Hematopoietic multipotent progenitor cell treated with erythropoietin and hydrocortisone succinate and interleukin-3 and kit ligand, for 4 days (in vitro differentiated cells): ENCODE measurements around the gene MT1M.
"Not testable (repeated sequence)": the region's sequence is repeated elsewhere in the genome, so short reads cannot be mapped to it uniquely, and the experiment has no call there.

ENCODE experiments used
- DNase-seq: peaks from one replicate; pipeline ENCODE4 v3.0.0-alpha.2; 2015

Gene MT1M

DNA sequence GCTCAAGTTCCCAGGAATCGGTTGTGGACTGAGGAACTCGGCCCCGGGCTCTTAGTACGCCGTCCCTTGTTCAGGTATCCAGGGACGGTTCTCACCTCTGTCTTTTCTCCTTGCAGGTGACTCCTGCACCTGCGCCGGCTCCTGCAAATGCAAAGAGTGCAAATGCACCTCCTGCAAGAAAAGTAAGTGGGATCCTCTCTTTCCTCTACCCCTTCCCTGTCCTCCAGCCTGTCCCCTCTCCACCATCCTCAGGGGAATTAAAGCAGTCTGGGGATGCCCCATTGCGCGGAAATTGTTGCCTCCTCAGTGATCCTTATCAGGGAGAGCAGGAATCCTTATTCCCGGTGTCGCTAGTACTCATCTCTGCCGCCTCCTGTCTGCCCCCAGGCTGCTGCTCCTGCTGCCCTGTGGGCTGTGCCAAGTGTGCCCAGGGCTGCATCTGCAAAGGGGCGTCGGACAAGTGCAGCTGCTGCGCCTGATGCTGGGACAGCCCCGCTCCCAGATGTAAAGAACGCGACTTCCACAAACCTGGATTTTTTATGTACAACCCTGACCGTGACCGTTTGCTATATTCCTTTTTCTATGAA lies 23.5 kb upstream of the MT1M start:
- no peak for DNase-seq

DNA sequence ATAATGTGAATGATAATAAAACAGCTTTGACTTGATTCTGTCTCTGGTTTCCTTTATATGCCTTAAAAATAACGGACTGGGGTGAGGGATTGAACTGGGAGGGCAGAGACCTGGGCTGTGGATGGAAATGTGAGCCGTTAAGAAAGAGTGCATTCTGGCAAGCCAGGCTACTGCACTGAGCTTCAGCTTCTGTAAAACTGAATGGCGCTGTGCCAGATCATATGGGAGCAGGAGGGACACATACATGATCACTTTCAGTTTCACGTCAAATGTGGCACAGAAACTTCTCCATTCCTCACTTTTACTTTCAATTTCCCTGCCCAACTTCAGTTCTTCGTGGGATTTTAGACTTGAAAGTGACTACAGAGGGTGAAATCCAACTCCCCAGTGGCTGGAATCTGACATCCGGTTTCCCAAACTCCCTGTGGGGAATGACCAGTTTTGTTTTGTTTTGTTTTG lies 23.0 kb upstream of the MT1M start:
- peak; percentile 95 for DNase-seq

DNA sequence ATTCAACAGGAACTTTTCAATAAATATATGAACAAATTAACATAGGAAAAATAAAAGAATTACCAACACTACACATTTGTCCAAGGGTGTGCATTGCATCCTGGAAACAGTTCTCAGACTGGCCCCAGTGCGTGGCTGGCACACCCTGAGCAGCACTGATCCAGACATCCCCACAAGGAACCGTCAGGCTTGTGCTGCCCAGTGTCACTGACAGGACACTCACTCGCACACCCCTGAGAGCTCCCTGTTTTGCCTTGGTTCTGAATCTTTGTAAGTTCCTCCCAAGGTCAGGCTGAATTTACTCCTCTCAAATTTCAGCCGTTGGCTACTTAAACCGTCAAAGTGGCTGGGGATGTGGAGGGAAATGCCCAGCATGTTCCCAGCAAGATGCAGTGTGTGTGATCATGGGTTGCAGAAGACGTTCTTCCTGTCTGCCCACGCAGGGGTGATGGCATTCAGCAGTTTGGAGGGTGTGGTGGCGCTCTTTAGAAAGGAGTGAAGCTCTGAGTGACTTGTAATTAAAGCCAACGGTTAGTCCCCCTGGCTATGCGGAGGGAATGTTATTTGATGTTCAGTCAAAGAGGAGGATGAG lies 22.3 kb upstream of the MT1M start:
- DNase-seq: peak; percentile 41

DNA sequence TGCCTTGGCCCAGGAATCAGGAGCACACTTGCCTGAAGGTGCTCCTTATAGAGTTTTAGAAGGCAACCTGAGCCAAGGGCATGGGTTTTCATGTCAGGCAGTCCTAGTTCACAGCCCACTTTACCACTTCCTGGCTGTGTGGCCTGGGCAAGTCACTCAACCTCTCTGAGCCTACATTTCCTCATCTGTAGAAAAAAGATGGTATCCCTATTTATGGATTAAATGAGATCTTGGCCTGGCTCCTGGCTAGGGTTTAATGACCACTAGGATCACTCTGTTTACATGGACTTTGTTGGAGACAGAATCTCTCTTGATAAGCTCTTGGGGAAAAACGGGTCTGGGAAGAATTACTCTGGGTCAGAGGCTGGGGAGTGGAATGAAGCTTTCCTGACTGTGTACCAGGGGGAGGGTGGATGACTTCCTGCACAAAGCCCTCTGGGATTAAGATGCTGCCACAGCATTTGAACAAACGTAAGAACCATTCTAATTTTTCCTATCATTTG lies 21.8 kb upstream of the MT1M start:
- DNase-seq: no peak

DNA sequence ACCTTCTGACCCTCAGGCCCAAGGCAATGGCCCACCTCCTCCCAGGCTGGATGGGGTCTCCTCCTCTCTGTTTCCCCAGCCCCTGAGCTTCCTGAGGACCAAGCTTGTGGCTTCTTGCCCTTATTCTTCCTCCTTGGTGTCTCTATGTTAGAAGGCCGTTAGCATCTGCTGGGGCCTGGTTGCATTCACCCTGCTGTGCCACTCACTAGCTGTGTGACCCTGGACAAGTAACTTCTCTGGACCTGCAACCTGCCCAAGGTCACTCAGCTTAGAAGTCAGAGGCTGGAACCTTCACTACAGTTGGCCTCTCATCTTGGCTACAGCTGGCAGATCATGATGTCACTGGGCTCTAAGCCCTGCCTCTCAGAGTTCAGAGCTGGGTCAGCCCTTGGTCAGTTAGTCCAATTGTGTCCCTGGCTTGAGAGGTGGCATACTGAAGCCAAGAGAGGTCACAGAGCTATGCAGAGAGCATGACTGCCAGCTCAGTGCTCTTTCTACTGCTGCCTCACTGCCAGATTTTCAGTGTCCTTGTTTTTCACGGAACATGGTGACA lies 21.1 kb upstream of the MT1M start:
- no peak for DNase-seq

DNA sequence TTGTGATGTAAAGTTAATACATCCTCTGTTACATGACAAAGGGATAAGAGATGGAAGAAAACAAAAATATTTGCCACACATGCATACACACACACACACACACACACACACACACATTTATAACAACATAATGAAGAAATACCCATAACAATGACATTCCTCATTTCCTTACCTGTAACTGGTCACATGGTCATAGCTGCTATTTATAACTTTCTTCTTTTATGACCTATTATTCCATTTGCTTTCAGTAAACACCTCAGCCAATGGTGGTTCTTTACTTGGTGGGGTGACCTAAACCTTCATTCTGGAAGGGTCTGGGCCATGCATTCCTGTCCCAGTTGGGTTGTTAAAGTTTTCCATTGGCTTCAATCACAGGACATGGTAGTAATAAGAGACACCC lies 18.8 kb upstream of the MT1M start:
- no peak for DNase-seq

DNA sequence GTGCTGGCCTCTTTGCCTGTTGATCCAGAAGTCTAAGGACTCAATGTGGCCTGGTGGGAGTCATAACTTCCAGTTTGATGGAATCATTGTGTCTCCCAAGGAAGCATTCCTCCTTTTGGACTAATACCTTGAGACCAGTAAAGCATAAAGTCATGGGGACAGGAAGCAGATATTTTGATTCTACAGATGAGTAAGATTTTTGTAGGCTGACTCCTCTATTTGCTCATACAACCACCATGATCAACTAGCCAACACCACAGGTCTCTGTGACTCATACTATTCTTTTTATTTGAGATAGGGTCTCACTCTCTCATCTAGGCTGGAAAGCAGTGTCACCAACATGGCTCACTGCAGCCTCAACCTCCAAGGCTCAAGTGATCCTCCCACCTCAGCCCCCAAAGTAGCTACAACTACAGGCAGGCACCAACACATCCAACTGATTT lies 17.9 kb upstream of the MT1M start:
- DNase-seq: no peak

DNA sequence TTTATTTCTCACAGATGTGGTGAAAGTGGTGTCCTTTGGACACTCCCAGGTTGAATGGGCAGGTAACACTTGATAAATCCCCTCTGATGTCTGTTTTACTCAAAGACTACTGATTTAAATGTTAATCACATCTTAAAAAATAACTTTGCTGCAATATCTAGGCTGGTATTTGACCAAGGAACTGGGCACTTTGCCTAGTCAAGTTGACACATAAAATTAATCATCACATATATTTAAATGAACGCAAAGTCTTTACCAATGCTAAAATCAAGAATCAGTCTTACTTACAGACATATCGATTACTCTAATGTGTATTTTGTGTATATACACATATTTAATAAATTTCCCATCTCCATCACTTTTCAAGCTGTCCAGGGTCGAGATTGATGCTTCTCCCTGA lies 17.1 kb upstream of the MT1M start:
- DNase-seq: no peak

DNA sequence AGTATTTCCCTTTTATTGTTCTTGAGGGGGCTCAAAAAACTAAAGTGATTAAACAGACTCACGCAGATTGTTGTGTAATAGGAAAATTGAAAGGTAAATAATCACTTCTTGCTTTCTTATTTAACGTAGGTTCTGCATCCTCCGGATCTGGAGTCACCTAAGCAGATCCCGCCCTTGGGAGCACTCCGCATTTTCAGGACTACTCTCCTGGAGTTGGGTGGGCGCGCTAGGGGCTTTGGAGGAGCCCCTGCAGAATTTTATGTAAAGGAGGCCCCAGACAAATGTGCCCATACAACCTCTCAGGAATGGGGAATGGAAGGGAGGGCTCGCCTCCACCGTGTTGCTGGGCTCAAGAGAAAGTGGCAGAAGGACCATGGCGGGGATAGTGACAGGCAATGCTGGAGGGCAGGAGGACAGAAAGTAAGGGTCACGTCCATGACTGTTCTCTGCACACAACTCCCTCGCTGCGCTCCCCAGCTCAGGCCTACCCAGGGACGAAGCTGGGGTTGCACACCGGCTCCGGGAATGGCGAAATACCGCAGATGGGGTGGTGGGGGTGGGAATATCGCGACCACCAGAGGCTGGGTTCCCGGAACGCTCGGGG lies 15.7 kb upstream of the MT1M start:
- DNase-seq: no peak

DNA sequence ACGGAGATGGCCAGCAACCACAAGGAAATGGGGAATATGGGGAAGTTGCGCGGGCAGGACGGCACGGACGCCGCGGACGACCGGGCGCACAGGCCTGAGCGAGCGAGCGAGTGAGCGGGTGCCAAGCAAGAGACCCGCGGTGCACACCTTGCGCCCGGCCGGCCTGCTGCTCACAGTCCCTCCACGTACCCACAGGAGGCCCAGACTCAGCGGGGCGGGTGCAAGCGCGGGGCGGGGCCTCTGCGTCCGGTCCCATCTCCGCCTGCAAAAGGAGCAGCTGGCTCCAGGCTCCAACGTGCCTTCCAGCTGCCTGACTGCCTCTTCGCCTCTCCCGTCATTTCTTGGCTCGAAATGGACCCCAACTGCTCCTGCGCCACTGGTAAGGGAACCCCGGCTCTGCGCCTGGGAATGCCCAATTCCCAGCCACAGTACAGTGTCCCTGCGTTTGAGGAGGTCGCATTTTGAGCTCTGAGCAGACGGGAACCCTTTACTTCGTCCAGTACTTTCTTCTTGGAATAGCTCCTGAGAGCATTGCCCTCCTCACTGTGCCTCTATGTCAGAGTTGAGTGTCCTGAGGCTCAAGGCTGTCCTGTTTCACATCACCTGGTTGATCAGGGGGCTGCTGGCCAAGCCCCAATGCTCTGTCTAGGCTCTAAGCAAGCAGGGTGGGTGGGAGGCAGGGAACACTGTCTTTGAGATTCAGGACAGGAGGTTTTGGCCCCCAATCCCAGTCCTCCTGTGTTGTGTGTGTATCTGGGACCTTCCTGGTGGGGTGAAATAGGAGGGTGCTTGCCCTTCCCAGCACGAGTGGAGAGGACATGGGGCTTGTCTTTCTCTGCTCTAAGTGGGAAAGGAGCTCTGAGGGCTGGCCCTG lies 15.0 kb upstream of the MT1M start:
- DNase-seq: peak; percentile 61

DNA sequence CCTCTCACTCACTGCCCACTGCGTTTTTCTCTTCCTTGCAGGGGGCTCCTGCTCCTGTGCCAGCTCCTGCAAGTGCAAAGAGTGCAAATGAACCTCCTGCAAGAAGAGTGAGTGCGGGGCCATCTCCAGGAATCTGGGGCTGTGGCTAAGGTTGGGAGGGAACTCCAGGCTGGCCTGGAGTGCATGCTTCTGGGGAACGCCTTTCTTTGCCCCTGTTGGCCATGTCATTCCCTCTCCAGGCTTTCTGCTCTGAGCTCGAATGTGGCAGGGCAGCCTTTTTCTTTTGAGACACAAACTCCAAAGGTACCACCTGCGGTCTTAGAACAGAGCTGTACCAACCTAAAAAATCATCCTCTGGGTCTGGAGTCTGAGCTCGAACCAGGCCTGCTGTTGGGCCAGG lies 14.3 kb upstream of the MT1M start:
- no peak for DNase-seq

DNA sequence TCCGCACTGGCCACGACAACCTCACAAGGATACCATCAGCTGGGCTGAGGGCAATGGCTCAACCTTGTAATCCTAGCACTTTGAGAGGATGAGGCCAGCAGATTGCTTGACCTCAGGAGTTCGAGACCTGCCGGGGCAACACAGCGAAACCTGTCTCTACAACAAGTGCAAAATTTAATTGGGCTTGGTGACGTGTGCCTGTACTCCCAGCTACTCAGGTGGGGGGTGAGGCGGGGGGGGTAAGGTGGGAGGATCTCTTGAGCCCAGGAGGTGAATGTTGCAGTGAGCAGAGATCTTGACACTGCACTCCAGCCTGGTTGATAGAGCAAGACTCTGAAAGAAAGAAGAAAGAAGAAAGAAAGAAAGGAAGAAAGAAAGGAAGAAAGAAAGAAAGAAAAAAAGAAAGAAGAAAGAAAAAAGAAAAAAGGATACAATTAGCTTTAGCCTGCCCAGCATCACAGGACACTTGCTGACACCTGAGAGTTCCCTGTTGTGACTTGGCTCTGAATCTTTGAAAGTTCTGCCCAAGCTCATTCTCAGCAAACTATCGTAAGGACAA lies 12.0 kb upstream of the MT1M start:
- no peak for DNase-seq

DNA sequence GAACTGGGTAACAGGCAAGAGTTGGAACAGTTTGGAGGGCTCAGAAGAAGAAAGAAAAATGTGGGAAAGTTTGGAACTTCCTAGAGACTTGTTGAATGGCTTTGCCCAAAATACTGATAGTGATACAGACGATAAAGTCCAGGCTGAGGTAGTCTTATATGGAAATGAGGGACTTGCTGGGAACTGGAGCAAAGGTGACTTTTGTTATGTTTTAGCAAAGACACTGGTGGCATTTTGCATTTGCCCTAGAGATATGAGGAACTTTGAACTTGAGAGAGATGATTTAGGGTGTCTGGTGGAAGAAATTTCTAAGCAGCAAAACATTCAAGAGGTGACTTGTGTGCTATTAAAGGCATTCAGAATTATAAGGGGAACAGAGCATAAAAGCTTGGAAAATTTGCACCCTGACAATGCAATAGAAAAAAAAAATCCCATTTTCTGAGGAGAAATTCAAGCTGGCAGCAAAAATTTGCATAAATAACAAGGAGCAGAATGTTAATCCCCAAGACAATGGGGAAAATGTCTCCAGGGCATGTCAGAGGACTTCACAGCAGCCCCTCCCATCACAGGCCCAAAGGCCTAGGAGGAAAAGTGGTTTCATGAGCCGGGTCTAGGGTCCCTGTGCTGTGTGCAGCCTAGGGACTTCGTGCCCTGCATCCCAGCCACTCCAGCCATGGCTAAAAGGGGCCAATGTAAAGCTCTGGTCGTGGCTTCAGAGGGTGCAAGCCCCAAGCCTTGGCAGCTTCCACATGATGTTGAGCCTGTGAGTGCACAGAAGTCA lies 10.6 kb upstream of the MT1M start:
- not testable (repeated sequence) for DNase-seq

DNA sequence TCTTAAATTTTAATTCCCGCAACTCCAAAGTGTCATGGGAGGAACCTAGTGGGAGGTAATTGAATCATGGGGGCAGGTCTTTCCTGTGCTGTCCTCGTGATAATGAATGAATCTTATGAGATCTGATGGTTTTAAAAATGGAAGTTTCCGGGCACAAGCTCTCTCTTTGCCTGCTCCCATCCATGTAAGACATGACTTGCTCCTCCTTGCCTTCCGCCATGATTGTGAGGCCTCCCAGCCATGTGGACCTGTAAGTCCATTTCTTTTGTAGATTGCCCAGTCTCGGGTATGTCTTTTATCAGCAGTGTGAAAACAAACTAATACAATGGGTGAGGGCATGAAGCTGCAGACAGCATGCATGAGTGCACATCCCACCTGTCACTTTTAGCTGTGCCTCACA lies 9.3 kb upstream of the MT1M start:
- not testable (repeated sequence) for DNase-seq

DNA sequence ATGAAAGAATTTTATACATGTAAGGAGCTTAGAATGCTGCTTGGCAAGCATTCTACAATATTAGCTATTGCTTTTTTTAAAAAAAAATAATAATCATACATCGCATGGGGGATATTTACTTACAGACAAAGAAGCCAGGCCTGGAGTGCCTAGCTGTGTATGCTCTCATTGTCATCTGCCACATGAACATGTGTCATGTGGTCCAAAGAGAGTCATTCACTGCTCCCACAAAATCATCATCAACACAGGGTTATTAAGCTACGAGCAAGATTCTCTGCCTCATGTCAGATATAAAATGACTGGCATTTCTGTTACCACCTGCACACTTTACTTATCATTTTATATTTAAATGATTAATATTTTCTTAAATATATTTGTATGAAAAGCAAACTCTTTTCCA lies 8.8 kb upstream of the MT1M start:
- no peak for DNase-seq

DNA sequence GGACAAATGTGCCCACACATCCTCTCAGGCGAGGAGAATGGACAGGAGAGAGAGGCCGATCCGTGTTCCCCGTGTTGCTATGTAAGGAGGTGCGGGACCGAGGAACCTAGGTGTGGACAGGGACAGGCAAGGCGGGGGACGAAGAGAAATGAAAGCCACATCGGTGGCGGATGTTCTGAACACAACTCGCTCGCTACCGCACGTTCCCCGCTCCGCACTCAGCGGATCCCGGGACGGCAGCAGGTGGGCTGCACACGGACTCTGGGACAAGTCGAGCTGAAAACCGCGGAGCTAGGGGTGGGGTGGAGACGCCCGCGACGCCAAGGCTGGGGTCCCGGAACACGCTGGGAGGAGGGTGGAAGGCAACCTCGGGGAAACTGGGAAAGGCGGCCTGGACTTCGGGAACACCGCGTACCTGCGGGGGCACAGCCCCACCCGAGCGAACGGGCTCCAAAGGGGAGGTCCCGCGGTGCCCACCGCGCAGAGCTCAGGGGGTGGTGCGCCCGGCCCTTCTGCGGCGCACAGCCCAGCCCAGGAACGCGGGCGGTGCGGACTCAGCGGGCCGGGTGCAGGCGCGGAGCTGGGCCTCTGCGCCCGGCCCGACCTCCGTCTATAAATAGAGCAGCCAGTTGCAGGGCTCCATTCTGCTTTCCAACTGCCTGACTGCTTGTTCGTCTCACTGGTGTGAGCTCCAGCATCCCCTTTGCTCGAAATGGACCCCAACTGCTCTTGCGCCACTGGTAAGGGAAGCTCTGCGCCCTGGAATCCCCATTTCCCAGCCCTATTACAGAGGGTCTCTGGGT lies 7.1 kb upstream of the MT1M start, which contains the start of gene MT1E:
Gene MT1E (plus strand): TSS at position 642 of the 803 bp plus-strand sequence. CDS start 71 bp downstream, at position 713.
- peak; percentile 83 for DNase-seq

DNA sequence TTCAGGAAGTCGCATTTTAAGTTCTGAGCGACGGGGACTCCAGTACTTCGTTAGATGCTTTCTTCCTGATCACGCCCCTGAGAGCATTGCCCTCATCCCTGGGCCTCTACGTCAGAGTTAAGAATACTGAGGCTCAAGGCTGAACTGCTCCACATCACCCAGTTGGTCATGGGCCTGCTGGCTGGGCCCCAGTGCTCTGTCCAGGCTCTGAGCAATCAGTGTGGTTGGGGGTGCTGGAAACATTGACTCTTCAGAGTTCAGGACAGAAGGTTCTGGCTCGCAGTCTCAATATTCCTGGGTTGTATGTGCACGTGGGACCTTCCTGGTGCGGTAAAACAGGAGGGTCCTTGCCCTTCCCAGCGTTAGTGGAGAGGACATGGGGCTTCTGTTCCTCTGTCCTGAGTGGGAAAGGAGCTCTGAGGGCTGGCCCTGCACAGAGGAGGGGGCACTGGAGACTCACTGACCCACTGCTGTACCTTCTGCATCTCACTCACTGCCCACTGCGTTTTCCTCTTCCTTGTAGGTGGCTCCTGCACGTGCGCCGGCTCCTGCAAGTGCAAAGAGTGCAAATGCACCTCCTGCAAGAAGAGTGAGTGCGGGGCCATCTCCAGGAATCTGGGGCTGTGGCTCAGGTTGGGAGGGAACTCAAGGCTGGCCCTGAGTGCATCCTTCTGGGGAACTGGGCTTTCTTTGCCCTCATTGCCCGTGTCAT lies 6.4 kb upstream of the MT1M start:
- DNase-seq: no peak

DNA sequence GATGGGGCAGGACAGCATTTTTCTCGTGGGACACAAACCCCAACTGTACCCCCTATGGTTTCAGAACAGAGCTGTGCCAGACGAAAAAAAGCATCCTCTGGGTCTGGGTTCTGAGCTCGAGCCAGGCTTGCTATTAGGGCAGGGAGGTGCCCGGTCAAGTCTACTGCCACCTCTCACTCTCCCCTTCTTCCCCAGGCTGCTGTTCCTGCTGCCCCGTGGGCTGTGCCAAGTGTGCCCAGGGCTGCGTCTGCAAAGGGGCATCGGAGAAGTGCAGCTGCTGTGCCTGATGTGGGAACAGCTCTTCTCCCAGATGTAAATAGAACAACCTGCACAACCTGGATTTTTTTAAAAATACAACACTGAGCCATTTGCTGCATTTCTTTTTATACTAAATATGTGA lies 5.8 kb upstream of the MT1M start:
- DNase-seq: no peak

DNA sequence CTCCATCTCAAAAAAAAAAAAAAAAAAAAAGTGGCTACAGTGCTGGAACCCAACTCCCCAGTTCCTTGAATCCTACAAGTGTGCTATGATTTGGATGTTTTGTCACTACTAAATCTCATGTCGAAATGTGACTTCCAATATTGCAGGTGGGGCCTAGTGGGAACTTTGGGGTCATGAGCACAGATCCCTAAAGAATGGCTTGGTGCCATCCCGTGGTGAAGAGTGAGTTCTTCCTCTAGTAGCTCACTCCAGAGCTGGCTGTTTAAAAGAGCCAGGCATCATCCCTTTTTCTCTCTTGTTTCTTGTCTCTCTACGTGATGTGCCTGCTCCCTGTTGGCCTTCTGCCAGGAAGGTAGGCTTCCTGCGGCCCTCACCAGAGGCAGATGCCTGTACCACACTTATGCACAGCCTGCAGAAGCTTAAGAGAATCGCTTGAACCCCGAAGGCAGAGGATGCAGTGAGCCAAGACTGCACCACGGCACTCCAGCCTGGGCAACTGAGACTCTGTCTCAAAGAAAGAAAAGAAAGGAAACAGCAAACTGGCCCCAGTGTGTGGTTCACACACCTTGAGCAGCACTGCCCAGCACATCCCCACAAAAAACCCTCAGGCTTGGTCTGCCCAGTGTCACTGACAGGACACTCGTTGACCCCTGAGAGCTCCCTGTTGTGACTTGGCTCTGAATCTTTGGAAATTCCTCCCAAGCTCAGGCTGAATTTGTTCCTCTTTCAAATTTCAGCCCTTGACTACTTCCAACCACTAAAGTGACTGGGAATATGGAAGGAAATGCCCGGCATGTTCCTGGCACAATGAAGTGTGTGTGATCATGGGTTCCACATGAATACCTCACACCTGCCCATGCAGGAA lies 3.7 kb upstream of the MT1M start:
- no peak for DNase-seq
